GM21390 (cell line): ENCODE data around the gene NAT10.
"Not testable (repeated sequence)": the region's sequence is repeated elsewhere in the genome, so short reads cannot be mapped to it uniquely, and the experiment has no call there.

ENCODE experiments used
- ATAC-seq: cut with Tn5 transposase; IDR thresholded peaks from one replicate; pipeline ENCODE4 v1.9.1; 2021; ENCODE audit not compliant: unreplicated experiment

The NAT10 gene

DNA sequence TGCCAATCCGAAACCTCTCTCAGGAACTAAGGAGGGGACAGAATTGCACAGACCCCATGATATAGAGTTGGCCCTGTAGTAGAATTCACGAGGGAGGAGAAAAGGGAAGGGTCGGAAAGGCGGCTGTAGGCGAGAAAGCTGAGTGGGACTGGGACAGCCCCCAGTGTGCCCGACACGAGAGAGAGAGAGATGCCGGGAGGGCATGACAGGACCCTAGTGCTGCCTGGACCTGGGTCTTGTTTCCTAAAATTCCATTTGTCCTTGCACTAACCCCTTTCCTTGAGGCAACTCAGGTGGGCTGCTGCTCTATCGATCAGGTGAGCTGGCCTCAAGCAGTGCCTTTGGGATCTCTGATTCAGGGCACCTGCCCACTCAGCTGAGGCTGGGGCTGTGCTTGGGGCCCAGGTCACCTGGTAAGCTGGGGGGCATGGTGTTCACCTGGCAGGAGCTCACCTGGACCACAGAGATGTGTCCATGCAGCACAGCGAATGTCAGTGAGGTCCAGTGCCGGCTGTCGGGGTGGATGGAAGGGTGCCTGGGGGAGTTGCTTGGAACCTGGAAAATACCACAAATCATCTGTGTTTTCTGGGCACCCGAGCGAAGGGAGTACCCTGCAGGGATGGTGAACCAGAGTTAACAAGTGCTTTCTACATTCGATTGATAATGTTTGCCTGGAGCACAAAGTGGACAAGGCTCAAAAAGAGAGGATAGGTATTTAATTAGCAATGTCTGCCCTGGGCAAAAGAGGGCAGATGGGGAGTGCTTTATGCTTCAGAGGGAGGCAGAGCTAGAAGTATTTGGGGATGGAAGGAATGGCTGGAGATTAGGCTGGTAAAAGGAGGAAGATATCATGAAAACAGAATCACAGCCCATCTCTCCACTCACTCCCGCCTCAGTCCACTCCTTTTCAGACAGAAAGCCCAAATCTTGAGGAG, 61.6 kb downstream of the NAT10 start:
- ATAC-seq, result no peak

DNA sequence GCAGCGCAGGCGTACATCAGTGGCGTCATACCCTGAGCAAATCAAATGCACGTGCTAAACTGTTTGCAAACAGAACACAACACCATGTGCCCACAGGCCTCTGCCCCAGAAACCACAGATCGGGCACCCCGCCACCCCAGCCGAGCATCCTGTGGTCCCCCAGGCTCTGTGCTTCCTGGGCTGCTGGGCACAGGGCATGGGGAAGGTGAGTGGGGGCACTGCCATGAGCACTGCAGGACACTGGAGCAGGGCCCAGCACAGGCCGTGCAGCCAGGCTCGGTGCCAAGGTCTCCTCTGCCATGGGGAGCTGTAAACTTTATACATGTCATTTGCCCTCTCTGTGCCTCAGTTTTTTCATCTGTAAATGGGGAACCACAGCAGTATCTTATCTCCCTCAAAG, 62.5 kb downstream of the NAT10 start:
- ATAC-seq, result no peak

GRCh38 chr11:34168642-34169420, 63.4 kb downstream of the NAT10 start:
- ATAC-seq, result no peak

- no peak for ATAC-seq
Measured at GRCh38 chr11:34169686-34170085, 64.3 kb downstream of the NAT10 start.

DNA sequence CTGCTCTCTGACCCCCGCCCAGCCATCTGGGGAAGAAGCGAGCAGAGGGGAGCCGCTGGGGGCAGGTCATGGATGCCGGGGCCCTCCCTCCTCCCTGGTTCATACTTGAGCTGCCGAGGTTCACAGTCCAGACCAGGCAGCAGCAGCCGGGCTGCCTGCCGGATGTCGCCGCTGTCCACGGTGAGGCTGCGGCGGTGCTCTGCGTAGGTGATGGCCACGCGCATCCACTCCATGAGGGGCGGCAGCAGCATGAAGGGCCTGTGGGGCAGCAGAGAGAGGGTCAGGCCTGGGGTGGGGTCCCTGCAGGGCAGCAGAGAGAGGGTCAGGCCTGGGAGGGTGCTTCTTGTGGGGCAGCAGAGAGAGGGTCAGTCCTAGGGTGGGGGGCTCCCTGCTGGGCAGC, 67.6 kb downstream of the NAT10 start:
- ATAC-seq, result no peak

DNA sequence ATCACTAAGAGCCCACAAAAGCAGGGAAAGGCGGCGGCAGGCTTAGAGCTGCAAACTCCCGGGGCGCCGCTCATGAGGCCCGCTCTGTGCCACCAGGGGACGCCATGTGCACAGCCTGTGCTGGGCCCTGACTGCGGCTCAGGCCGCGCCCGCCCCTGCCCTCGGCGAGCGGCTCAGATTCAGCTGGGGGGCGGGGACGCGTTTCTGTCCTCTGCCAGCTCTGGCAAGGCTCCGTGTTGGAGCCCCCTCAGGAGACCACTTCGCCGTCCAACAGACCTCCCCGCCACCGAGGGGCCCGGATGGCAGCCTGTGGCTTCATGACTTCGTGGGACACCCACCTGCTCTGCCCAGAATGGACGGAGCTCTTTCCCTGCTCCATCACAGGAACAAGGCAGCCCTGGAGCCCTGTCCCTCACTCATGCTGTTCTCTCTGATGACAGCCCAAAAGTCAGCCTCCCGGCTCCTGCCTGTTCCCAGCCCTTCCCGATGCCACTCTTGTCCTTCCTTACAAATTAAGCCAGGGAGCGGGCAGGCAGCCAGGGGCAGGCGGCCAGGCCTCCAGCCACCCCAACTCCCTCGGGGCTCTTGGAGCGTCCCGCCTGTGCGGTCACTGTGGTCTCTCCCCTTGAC, 69.1 kb downstream of the NAT10 start:
- ATAC-seq, result peak; percentile 84

GRCh38 chr11:34175284-34176019, 70.0 kb downstream of the NAT10 start:
- ATAC-seq, result no peak

GRCh38 chr11:34176751-34177209, 71.4 kb downstream of the NAT10 start:
- no peak for ATAC-seq

- ATAC-seq, result no peak
Measured at GRCh38 chr11:34178209-34178821, 72.9 kb downstream of the NAT10 start.

- no peak for ATAC-seq
Measured at GRCh38 chr11:34179026-34179675, 73.7 kb downstream of the NAT10 start.

DNA sequence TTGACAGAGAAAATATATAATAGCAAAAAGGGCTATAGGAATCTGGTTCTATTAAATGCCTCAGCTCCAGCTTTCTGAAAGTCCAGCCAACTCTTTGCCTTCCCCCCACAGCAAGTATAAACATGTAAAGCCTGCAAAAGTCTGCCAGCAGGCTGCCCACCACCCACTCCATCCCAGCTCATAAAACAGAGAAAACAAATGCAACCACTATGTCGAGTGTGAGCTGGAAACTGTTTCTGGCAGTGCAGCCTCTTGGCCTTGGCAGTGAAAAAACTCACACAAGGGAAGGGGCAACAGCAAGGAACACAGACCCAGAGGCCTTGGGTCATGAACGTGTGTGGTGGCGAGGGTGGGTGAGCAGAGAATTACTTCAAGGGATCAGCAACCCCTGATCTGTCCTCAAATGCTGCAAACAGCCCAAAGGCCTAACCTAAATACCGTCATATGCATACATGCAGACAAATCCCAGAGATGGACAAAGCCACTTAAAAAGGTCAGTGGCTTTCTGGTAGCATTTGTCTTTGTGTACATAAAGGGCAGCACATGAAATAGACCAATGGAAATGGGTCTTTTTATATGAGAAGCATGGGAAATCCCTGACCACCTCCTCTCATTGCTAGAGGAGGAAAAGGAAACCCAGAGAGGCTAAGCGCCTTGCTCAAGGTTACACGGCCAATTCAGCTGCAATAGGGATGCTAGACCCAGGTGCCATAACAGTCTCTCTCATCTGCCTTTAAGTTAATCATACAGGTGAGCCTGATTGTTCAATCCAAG, 74.8 kb downstream of the NAT10 start:
- ATAC-seq, result no peak

DNA sequence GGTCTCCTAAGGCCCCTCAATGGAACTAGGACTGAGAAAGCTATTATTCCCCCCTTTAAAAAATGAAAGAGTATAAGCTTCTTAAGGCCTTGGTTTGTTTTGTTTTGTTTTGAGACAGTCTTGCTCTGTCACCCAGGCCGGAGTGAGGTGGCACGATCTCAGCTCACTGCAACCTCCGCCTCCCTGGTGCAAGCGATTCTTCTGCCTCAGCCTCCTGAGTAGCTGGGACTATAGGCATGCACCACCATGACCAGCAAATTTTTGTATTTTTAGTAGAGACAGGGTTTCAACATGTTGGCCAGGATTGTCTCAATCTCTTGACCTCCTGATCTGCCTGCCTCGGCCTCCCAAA, 75.4 kb downstream of the NAT10 start:
- not testable (repeated sequence) for ATAC-seq

DNA sequence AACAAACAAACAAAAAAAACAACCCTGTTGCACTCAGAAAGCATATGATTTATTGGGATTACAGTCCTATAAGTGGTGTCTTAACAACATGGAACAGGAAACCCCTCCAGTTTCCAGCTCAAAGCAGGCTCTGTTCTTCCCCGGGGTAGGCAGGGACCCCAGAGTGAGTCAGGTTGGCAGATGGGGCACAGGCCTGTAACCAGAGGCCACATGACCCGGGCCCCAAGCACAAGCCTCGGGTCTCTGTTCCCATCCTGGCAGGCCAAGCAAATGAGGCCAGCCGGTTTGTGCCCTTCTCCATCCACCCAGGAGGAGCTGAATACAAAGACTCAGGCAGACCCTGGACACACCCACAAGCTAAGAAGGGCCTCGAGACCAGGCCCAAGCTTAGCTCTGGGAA, 75.8 kb downstream of the NAT10 start:
- ATAC-seq, result no peak

GRCh38 chr11:34181856-34182405, 76.5 kb downstream of the NAT10 start:
- ATAC-seq, result no peak

DNA sequence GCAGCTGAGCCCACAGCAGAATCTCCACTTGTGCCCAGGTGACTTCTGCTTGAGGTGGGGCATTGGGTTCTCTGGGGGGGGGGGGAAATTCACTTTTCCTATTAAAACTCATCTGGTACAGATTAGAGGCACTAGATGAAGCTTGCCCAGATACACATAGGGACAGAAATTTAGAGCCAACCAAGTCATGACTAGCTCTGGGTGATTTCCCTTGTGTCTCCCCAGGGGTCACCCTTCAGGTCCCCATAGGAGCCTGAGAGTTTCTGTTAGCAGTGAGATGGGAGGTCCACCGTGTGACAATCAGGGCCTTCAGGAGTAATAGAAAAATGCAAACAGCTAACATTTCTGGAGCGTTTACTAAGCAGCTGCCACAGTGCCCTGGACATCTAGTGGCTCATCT, 77.0 kb downstream of the NAT10 start:
- no peak for ATAC-seq

DNA sequence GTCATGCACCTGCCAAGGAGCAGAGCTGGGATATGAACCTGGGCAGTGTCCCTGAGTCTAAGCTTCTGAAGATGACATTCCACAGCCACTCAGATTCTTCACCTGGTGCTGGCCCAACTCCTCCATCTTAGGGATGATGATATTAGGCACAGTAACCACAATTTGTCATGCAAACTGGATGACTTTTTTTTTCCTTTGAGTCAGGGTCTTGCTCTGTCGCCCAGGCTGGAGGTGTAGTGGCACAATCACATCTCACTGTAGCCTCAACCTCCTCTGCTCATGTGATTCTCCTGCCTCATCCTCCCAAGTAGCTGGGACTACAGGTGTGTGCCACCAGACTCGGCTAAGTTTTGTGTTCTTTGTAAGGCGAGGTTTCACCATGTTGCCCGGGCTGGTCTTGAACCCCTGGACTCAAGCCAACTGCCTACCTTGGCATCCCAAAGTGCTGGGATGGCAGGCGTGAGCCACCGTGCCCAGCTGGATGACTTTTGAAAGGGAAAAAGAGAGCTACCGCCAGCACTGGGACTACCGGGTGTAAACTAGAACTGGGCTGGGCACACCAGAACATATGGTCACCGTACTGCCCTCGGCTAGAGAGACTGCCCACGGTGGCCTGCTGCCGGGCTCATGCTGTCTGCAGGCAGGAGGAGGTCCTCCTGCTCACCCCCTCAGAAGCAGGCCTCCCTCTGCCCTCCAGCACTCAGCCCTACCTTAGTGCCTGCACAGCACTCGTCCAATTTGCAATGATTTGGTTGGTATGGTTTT, 77.7 kb downstream of the NAT10 start:
- no peak for ATAC-seq

DNA sequence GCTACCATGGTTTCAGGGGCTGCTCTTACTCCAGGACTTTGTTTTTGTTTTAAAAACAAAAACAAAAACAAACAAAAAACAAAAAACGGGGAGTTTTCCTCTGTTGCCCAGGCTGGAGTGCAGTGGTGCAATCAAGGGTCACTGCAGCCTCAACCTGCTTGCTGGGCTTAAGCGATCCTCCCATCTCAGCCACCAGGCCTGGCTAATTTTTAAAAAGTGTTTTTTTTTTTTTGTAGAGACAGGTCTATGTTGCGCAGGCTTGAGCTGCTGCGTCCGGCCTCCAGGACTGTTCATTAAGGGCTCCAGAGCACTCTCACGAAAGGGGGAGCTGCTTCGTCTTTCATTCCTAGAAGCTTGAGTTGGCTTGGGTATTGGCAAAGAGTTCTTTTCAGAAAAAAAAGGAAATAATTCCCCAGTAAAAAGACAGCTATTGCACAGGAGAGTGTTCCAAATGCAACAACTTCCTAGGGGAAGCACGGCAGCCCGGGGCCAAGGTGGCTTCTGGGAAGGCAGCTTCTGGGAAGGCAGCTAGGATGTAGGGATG, 78.5 kb downstream of the NAT10 start:
- no peak for ATAC-seq

DNA sequence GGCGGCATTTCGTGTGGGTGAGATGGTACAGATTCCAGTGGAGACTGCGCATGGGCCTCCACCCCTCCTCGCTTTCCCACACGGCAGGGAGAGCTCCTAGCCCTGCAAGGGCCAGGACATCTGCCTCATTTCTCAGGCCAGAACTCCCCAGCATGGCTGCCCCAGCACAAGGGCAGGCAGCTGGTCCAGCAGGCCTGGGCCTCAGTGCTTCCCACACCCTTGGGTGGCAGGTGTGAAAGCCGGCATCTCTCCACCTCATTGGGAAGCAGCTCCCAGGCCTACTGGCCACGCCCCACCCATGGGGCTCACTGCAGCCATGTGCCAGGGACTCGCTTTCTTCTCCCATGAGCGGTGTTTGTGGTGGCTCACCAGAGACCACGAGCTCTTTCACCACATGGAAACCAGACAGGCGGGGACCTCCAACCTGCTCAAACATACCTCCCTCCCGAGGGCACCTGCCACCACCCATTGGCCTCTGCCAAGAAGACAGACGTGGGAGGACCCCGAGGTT, 79.1 kb downstream of the NAT10 start:
- ATAC-seq, result no peak
